ENCODE data around the gene COL12A1.

- TF ChIP-seq, protein P1, sequence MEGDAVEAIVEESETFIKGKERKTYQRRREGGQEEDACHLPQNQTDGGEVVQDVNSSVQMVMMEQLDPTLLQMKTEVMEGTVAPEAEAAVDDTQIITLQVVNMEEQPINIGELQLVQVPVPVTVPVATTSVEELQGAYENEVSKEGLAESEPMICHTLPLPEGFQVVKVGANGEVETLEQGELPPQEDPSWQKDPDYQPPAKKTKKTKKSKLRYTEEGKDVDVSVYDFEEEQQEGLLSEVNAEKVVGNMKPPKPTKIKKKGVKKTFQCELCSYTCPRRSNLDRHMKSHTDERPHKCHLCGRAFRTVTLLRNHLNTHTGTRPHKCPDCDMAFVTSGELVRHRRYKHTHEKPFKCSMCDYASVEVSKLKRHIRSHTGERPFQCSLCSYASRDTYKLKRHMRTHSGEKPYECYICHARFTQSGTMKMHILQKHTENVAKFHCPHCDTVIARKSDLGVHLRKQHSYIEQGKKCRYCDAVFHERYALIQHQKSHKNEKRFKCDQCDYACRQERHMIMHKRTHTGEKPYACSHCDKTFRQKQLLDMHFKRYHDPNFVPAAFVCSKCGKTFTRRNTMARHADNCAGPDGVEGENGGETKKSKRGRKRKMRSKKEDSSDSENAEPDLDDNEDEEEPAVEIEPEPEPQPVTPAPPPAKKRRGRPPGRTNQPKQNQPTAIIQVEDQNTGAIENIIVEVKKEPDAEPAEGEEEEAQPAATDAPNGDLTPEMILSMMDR (IDR thresholded peaks at IDR 0.05 in 4 of 5, conservative IDR thresholded peaks at IDR 0.05 in 1 of 5): no peak
- TF ChIP-seq POLR2A (IDR thresholded peaks at IDR 0.05): no peak
Observed at GRCh38 chr6:75180864-75181263, 25.0 kb downstream of the COL12A1 start.

Data from gastrocnemius medialis (tissue), 4 donors.